ENCODE results near the gene TMEM132C.

TMEM132C gene

GRCh38 chr12:128288896-128289295, 21.9 kb downstream of the TMEM132C start:
- no peak for DNase-seq

GRCh38 chr12:128290938-128291337, 24.0 kb downstream of the TMEM132C start:
- no peak for DNase-seq

- no peak for DNase-seq
Observed at GRCh38 chr12:128298091-128298748, 31.2 kb downstream of the TMEM132C start.

- DNase-seq, result no peak
Observed at GRCh38 chr12:128305336-128305892, 38.4 kb downstream of the TMEM132C start.

GRCh38 chr12:128307791-128308190, 40.8 kb downstream of the TMEM132C start:
- DNase-seq, result no peak

- DNase-seq, result no peak
Observed at GRCh38 chr12:128312661-128313060, 45.7 kb downstream of the TMEM132C start.

- DNase-seq, result no peak
Observed at GRCh38 chr12:128313931-128314330, 47.0 kb downstream of the TMEM132C start.

- DNase-seq, result no peak
Observed at GRCh38 chr12:128314611-128315010, 47.6 kb downstream of the TMEM132C start.

- DNase-seq, result no peak
Observed at GRCh38 chr12:128316078-128316477, 49.1 kb downstream of the TMEM132C start.

- no peak for DNase-seq
Observed at GRCh38 chr12:128316973-128317526, 50.1 kb downstream of the TMEM132C start.

GRCh38 chr12:128318341-128318740, 51.4 kb downstream of the TMEM132C start:
- no peak for DNase-seq

- no peak for DNase-seq
Observed at GRCh38 chr12:128318946-128319345, 52.0 kb downstream of the TMEM132C start.

GRCh38 chr12:128322341-128322740, 55.4 kb downstream of the TMEM132C start:
- DNase-seq, result no peak

GRCh38 chr12:128323145-128323920, 56.4 kb downstream of the TMEM132C start:
- no peak for DNase-seq

- no peak for DNase-seq
Observed at GRCh38 chr12:128325646-128326045, 58.7 kb downstream of the TMEM132C start.

GRCh38 chr12:128326406-128326805, 59.4 kb downstream of the TMEM132C start:
- DNase-seq, result no peak

GRCh38 chr12:128328961-128329360, 62.0 kb downstream of the TMEM132C start:
- no peak for DNase-seq

- DNase-seq, result no peak
Observed at GRCh38 chr12:128336204-128337070, 69.5 kb downstream of the TMEM132C start.

GRCh38 chr12:128337071-128337345, 70.0 kb downstream of the TMEM132C start:
- DNase-seq, result no peak

- no peak for DNase-seq
Observed at GRCh38 chr12:128337431-128338170, 70.6 kb downstream of the TMEM132C start.

- no peak for DNase-seq
Observed at GRCh38 chr12:128338386-128339125, 71.6 kb downstream of the TMEM132C start.

- DNase-seq, result no peak
Observed at GRCh38 chr12:128339126-128339520, 72.2 kb downstream of the TMEM132C start.
